GM18907 (cell line): Measurements from ENCODE around the gene CEP162.
"Not testable (repeated sequence)": the region's sequence is repeated elsewhere in the genome, so short reads cannot be mapped to it uniquely, and the experiment has no call there.

Source experiments
- ATAC-seq: cut with Tn5 transposase; IDR thresholded peaks from one replicate; pipeline ENCODE4 v1.9.1; 2021; ENCODE audit warnings: mild to moderate bottlenecking, moderate library complexity; ENCODE audit not compliant: unreplicated experiment

CEP162 gene

GRCh38 chr6:84227434-84228197 lies at the start of gene CEP162:
CEP162 (minus strand) TSS chr6:84227643; CDS start chr6:84226393, 1,250 bp downstream.
- peak; percentile 99 for ATAC-seq

- no peak for ATAC-seq
Observed at GRCh38 chr6:84274856-84275255, 47.4 kb upstream of the CEP162 start.

- ATAC-seq, result no peak
Observed at GRCh38 chr6:84273048-84273809, 45.8 kb upstream of the CEP162 start.

GRCh38 chr6:84272298-84272697 lies 44.9 kb upstream of the CEP162 start:
- ATAC-seq, result no peak

- ATAC-seq, result no peak
Observed at GRCh38 chr6:84271061-84271716, 43.7 kb upstream of the CEP162 start.

- no peak for ATAC-seq
Observed at GRCh38 chr6:84269947-84270733, 42.7 kb upstream of the CEP162 start.

- no peak for ATAC-seq
Observed at GRCh38 chr6:84268781-84269180, 41.3 kb upstream of the CEP162 start.

- ATAC-seq, result no peak
Observed at GRCh38 chr6:84263557-84263956, 36.1 kb upstream of the CEP162 start.

- no peak for ATAC-seq
Observed at GRCh38 chr6:84260926-84261325, 33.5 kb upstream of the CEP162 start.

GRCh38 chr6:84260196-84260595 lies 32.8 kb upstream of the CEP162 start:
- no peak for ATAC-seq

- ATAC-seq, result no peak
Observed at GRCh38 chr6:84258866-84259265, 31.4 kb upstream of the CEP162 start.

- no peak for ATAC-seq
Observed at GRCh38 chr6:84258268-84258667, 30.8 kb upstream of the CEP162 start.

GRCh38 chr6:84255641-84256040 lies 28.2 kb upstream of the CEP162 start:
- ATAC-seq, result no peak

GRCh38 chr6:84253380-84253779 lies 25.9 kb upstream of the CEP162 start:
- no peak for ATAC-seq

GRCh38 chr6:84251891-84252539 lies 24.6 kb upstream of the CEP162 start:
- ATAC-seq, result no peak

GRCh38 chr6:84249724-84250123 lies 22.3 kb upstream of the CEP162 start:
- ATAC-seq, result no peak

GRCh38 chr6:84244416-84245081 lies 17.1 kb upstream of the CEP162 start:
- ATAC-seq, result not testable (repeated sequence)

- no peak for ATAC-seq
Observed at GRCh38 chr6:84243240-84243639, 15.8 kb upstream of the CEP162 start.

GRCh38 chr6:84242265-84242664 lies 14.8 kb upstream of the CEP162 start:
- ATAC-seq, result no peak

GRCh38 chr6:84228198-84228543 lies 728 bp upstream of the CEP162 start:
- ATAC-seq, result peak; percentile 7
